K562 (cell line): ENCODE results near the gene YPEL3. TPM values are rescaled to one million over a fixed set of nuclear protein-coding genes. Genes with fewer than 3 reads are reported as not detected.
A peak's percentile ranks its signal among the peaks of the same experiment; 100 is the strongest.

Experiments used
- ATAC-seq: fragments of 200-7000 bp; cut with Tn5 transposase; 3 replicates; pipeline ENCODE4 v1.9.1; 2020; ENCODE audit warnings: moderate library complexity
- BruUV-seq: library from RNA; stranded (reverse); fragments of 400-500 nt; replicated peaks from 2 replicates; lab custom pipeline; 2021; lab: Mats Ljungman, UMichigan
- CTCF ChIA-PET: fragments of 300-600 bp; formaldehyde crosslinking; extraction: SDS; loops from one replicate; lab custom pipeline; 2021; ENCODE audit warnings: low intra/inter-chr PET ratio; lab: Yijun Ruan, JAX
- POLR2A ChIA-PET: fragments of 300-600, 350-650 bp; sonication (Branson Sonifier 250); formaldehyde crosslinking; extraction: SDS; loops from one replicate; lab custom pipeline; 2021; ENCODE audit warnings: antibody characterized with exemption, inconsistent platforms; lab: Yijun Ruan, JAX
- DNase-seq, 4 experiments: peaks; one replicate each; pipeline versions ENCODE4 v3.0.0 to v3.0.0-alpha.2; 2011 to 2018; ENCODE audit warnings: low spot score in 3 of 4, mixed read lengths in 3 of 4; ENCODE audit errors: extremely low read depth in 1 of 4
- FAIRE-seq: peaks from 2 replicates; lab custom pipeline; 2011; peaks lifted over from hg19 to GRCh38; lab: Jason Lieb, UNC
- H2AFZ ChIP-seq: 2 replicates; pipeline ENCODE4 v1.6.0; 2011; ENCODE audit warnings: low read depth, low read length, control low read depth, inconsistent platforms
- H3K27ac ChIP-seq: fragments of 200-600 bp; 3 replicates; pipeline ENCODE4 v1.8.0; 2011; ENCODE audit warnings: low read depth, mild to moderate bottlenecking, control low read depth, inconsistent platforms, low read length, moderate library complexity, mixed read lengths; ENCODE audit errors: extremely low read depth
- H3K27me3 ChIP-seq, 2 experiments: fragments of 300-600 bp in 1 of 2; 2 replicates in 1 of 2; 3 replicates in 1 of 2; pipeline versions ENCODE4 v1.6.0 to v1.8.0; 2011; ENCODE audit warnings: inconsistent platforms in 2 of 2, low read length in 2 of 2, mild to moderate bottlenecking in 1 of 2, mixed read lengths in 1 of 2, moderate library complexity in 1 of 2; ENCODE audit not compliant: control insufficient read depth in 2 of 2, insufficient read depth in 2 of 2
- H3K36me3 ChIP-seq: fragments of 300-600 bp; 3 replicates; pipeline ENCODE4 v1.8.0; 2011; ENCODE audit warnings: mild to moderate bottlenecking, low read length, inconsistent platforms; ENCODE audit not compliant: control insufficient read depth, insufficient read depth
- H3K4me1 ChIP-seq, 2 experiments: fragments of 200-600 bp in 1 of 2; replicated peaks in 1 of 2; 2 replicates in 1 of 2; 3 replicates in 1 of 2; pipeline versions ENCODE4 v1.5.1 to v1.8.0; 2011; ENCODE audit warnings: inconsistent platforms in 2 of 2, low read length in 2 of 2, mild to moderate bottlenecking in 1 of 2, mixed read lengths in 1 of 2, moderate library complexity in 1 of 2; ENCODE audit not compliant: control insufficient read depth in 2 of 2, insufficient read depth in 2 of 2
- H3K4me2 ChIP-seq: 2 replicates; pipeline ENCODE4 v1.6.1; 2011; ENCODE audit warnings: low read length, control low read depth, inconsistent platforms, mixed read lengths; ENCODE audit not compliant: insufficient read depth
- H3K4me3 ChIP-seq: fragments of 200-600 bp; sonication (generic), shearing (Covaris generic); 2 replicates; pipeline ENCODE4 v1.5.1; 2016; ENCODE audit warnings: control low read depth, inconsistent platforms
- H3K79me2 ChIP-seq: fragments of 200-600 bp; 3 replicates; pipeline ENCODE4 v1.8.0; 2011; ENCODE audit warnings: low read length, inconsistent platforms; ENCODE audit not compliant: control insufficient read depth, insufficient read depth
- H3K9ac ChIP-seq, 2 experiments: 2 replicates each; pipeline versions ENCODE4 v1.6.0 to v1.6.1; 2011; ENCODE audit warnings: low read depth in 2 of 2, low read length in 2 of 2, control low read depth in 1 of 2, inconsistent platforms in 1 of 2, mild to moderate bottlenecking in 1 of 2, mixed read lengths in 1 of 2; ENCODE audit not compliant: insufficient read depth in 1 of 2
- H3K9me1 ChIP-seq: one replicate; pipeline ENCODE4 v1.6.0; 2011; ENCODE audit warnings: inconsistent platforms, mild to moderate bottlenecking, low read length, moderate library complexity; ENCODE audit not compliant: control insufficient read depth, insufficient read depth
- H3K9me3 ChIP-seq: replicated peaks from 2 replicates; pipeline ENCODE4 v1.5.1; 2011; ENCODE audit warnings: low read depth, low read length, inconsistent platforms; ENCODE audit not compliant: control insufficient read depth, insufficient read depth
- H4K20me1 ChIP-seq: replicated peaks from 2 replicates; pipeline ENCODE4 v1.6.1; 2011; ENCODE audit warnings: low read length, inconsistent platforms, mixed read lengths; ENCODE audit not compliant: control insufficient read depth, insufficient read depth
- ADNP ChIP-seq: fragments of 200-800 bp; sonication (Bioruptor generic); IDR thresholded peaks from 2 replicates; pipeline ENCODE4 v1.6.1; 2016; ENCODE audit warnings: missing genetic modification characterization, missing compliant biosample characterization
- CHD2 ChIP-seq: IDR thresholded peaks from 2 replicates; pipeline ENCODE4 v1.6.1; 2011; ENCODE audit warnings: low read depth, low read length
- CTCF ChIP-seq, 3 experiments: IDR thresholded peaks in 2 of 3; conservative IDR thresholded peaks in 1 of 3; 2 replicates each; pipeline ENCODE4 v1.5.1; 2011 to 2012; ENCODE audit warnings: low read length in 3 of 3, mild to moderate bottlenecking in 3 of 3, control low read depth in 2 of 3, improper control_type of control experiment in 1 of 3, inconsistent platforms in 1 of 3, low read depth in 1 of 3, mixed read lengths in 1 of 3, moderate library complexity in 1 of 3; ENCODE audit not compliant: insufficient read depth in 2 of 3
- KDM4B ChIP-seq, 2 experiments: fragments of 450-650 bp in 1 of 2; sonication (generic) in 1 of 2; IDR thresholded peaks; 2 replicates each; pipeline ENCODE4 v1.6.1; 2016 to 2017; ENCODE audit warnings: borderline replicate concordance in 2 of 2, antibody characterized with exemption in 1 of 2, low read depth in 1 of 2, mild to moderate bottlenecking in 1 of 2
- NFIC ChIP-seq: fragments of 450-650 bp; IDR thresholded peaks from 2 replicates; pipeline ENCODE4 v1.6.1; 2017; ENCODE audit warnings: mild to moderate bottlenecking, inconsistent platforms
- POLR2A ChIP-seq: fragments of 450-650 bp; conservative IDR thresholded peaks from 2 replicates; pipeline ENCODE4 v1.6.1; 2016
- POLR2AphosphoS5 ChIP-seq: IDR thresholded peaks from 2 replicates; pipeline ENCODE4 v1.6.1; 2011; ENCODE audit warnings: mild to moderate bottlenecking, low read depth, low read length, moderate library complexity; ENCODE audit not compliant: control insufficient read depth, insufficient read depth
- ZBTB5 ChIP-seq: fragments of 450-650 bp; IDR thresholded peaks from 2 replicates; pipeline ENCODE4 v1.6.1; 2017; ENCODE audit warnings: antibody characterized with exemption
- ZNF133 ChIP-seq: fragments of 250-450 bp; sonication (Bioruptor Pico); IDR thresholded peaks from 2 replicates; pipeline ENCODE4 v1.4.0; 2020; ENCODE audit warnings: mild to moderate bottlenecking
- ZNF253 ChIP-seq: fragments of 250-450 bp; sonication (Bioruptor Pico); conservative IDR thresholded peaks from 2 replicates; pipeline ENCODE4 v1.6.1; 2021; ENCODE audit warnings: mild to moderate bottlenecking
- WGBS: fragments of 100-300 bp; shearing (Covaris generic); methylation state at CpG from one replicate; pipeline ENCODE4 v1.1.6; 2016; ENCODE audit warnings: low coverage, mixed read lengths; ENCODE audit not compliant: insufficient coverage; ENCODE audit errors: missing lambda C conversion rate; 5-methylcytosine and 5-hydroxymethylcytosine counted together
- in situ Hi-C: fragments of 300-500 bp; cut with MboI; formaldehyde crosslinking; loops from 4 replicates; pipeline ENCODE4 v1.15.0; 2018; ENCODE audit warnings: inconsistent platforms, mixed read lengths
- intact Hi-C: fragments of 100-400 bp; cut with micrococcal nuclease; formaldehyde crosslinking; loops from 2 replicates; pipeline ENCODE4 v1.14.2; 2022
- polyA plus RNA-seq, 8 experiments: library from polyadenylated mRNA; depleted of rRNA in 4 of 8; stranded (reverse) in 5 of 8; unstranded in 3 of 8; fragments of >200 nt; fragmentation: Nextera tagmentation in 2 of 8; fragmentation: Illumina TruSeq in 1 of 8; extraction: Ambion mirVana in 2 of 8; extraction: Trizol in 1 of 8; gene quantifications; 2 replicates each; pipeline versions ENCODE4 v1.2.1 to v1.2.3, GENCODE V29; 2011 to 2014; ENCODE audit warnings: inconsistent platforms in 1 of 8, missing spikeins in 1 of 8
- total RNA-seq, 7 experiments: library from RNA; depleted of rRNA in 6 of 7; stranded (reverse); fragments of >200 nt in 6 of 7; fragmentation: Illumina TruSeq in 2 of 7; extraction: Trizol in 2 of 7; gene quantifications; 2 replicates each; pipeline versions ENCODE4 v1.2.1 to v1.2.3, GENCODE V29; 2011 to 2021; ENCODE audit warnings: low replicate concordance in 1 of 7
- TF ChIP-seq, protein P1 (sequence below): sonication (generic); formaldehyde crosslinking; IDR thresholded peaks from 2 replicates; pipeline ENCODE4 v1.8.1; 2023; ENCODE audit warnings: missing genetic modification reagents, mild to moderate bottlenecking, borderline replicate concordance

The YPEL3 gene
- total and polyA plus RNA-seq, 9 of the 15 experiments (the other 6 are each of a cell fraction or from before 2014, with no cell fraction given) = 0.41 to 15.0 (median 2.9) TPM

- TF ChIP-seq ZNF253 (CRISPR knock-in tag) (no peak), ZNF133 (CRISPR knock-in tag) (no peak), KDM4B (IDR thresholded peaks at IDR 0.05; ENCODE audit: borderline replicate concordance in 2 of 2, low read depth in 1 of 2) (no peak), ADNP (tag) (no peak)
These were observed 10.2 kb downstream of the YPEL3 start (continued) for GRCh38 chr16:30085820-30086219.

DNA sequence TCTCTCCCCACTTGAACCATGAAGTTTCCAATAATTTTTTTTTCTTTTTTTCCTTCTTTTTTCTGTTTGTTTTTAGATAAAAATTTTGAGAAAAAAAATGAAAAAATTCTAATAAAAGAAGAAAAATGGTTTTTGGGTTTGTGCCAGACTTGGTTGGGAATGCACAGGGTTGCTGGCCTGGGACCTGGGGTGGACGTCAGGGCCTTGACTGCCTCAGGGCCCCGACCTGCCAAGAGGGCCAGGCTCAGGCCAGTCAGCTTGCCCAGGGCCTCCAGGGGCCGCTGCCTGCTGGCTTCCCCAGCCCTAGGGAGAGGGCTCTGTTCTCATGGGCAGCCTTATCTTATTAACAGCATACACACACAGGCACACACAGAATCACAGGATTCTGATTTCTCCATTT lies 10.8 kb downstream of the YPEL3 start:
- no peaks in the 10 kb centered on the region for H3K9me3 ChIP-seq
- H3K4me3 ChIP-seq = no peak overlapping the region
- H3K9ac ChIP-seq = no peak overlapping the region
- no peak overlapping the region for H3K4me2 ChIP-seq
- BruUV-seq = no TSS peak
- intact Hi-C loops = no loop called here
- H3K27ac ChIP-seq = no peak overlapping the region
- H4K20me1 ChIP-seq = no peaks in the 10 kb centered on the region
- no peak overlapping the region for H2AFZ ChIP-seq
- no peaks in the 10 kb centered on the region for H3K27me3 ChIP-seq
- CTCF ChIA-PET = no interaction called here
- no peak for DNase-seq
- ATAC-seq = peak; percentile 17
- TF ChIP-seq, protein P1, sequence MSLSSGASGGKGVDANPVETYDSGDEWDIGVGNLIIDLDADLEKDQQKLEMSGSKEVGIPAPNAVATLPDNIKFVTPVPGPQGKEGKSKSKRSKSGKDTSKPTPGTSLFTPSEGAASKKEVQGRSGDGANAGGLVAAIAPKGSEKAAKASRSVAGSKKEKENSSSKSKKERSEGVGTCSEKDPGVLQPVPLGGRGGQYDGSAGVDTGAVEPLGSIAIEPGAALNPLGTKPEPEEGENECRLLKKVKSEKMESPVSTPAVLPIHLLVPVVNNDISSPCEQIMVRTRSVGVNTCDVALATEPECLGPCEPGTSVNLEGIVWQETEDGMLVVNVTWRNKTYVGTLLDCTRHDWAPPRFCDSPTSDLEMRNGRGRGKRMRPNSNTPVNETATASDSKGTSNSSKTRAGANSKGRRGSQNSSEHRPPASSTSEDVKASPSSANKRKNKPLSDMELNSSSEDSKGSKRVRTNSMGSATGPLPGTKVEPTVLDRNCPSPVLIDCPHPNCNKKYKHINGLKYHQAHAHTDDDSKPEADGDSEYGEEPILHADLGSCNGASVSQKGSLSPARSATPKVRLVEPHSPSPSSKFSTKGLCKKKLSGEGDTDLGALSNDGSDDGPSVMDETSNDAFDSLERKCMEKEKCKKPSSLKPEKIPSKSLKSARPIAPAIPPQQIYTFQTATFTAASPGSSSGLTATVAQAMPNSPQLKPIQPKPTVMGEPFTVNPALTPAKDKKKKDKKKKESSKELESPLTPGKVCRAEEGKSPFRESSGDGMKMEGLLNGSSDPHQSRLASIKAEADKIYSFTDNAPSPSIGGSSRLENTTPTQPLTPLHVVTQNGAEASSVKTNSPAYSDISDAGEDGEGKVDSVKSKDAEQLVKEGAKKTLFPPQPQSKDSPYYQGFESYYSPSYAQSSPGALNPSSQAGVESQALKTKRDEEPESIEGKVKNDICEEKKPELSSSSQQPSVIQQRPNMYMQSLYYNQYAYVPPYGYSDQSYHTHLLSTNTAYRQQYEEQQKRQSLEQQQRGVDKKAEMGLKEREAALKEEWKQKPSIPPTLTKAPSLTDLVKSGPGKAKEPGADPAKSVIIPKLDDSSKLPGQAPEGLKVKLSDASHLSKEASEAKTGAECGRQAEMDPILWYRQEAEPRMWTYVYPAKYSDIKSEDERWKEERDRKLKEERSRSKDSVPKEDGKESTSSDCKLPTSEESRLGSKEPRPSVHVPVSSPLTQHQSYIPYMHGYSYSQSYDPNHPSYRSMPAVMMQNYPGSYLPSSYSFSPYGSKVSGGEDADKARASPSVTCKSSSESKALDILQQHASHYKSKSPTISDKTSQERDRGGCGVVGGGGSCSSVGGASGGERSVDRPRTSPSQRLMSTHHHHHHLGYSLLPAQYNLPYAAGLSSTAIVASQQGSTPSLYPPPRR (CRISPR knock-in tag) = no peak
- TF ChIP-seq CTCF (IDR thresholded peaks at IDR 0.05 in 2 of 3, conservative IDR thresholded peaks at IDR 0.05 in 1 of 3; ENCODE audit: insufficient read depth in 2 of 3, low read depth in 1 of 3, low read length in 3 of 3) (0 out of 6 replicates have a peak, but pooled peaks of 1 of the 3 experiments have one; percentile 5), POLR2AphosphoS5 (0 out of 2 replicates have a peak, but pooled peaks have one; percentile 3), ZBTB5 (no peak), CHD2 (no peak), POLR2A (peak; percentile 38), NFIC (peak; percentile 62)
- POLR2A ChIA-PET = interaction anchor here (1.4 to 1.7 kb wide), 2 partner anchors 10 to 20 kb away, joined by 6 to 9 read pairs; partner anchors contain the start of gene ALDOA
- FAIRE-seq = no peak
- WGBS = 71% methylated on average over 3 of the region's 3 CpGs
- H3K9me1 ChIP-seq = no peaks in the 10 kb centered on the region
- 0 out of 3 replicates have a peak, but pooled peaks cover 6% of the 10 kb centered on the region for H3K79me2 ChIP-seq
- H3K4me1 ChIP-seq = peaks cover 5 to 32% of the 10 kb centered on the region in 2 experiments; a peak in 4 of 5 replicates
- in situ Hi-C loops = no loop called here
- H3K36me3 ChIP-seq = peaks cover 61% of the 10 kb centered on the region; the same call in 2 of the 3 replicates
